NCI-H2227 (cell line): ENCODE data around the gene PAQR7.

ENCODE experiments used
- DNase-seq: peaks from one replicate; lab custom pipeline; 2025; ENCODE audit not compliant: unreplicated experiment; lab: John Stamatoyannopoulos, UW

The PAQR7 gene, protein sequence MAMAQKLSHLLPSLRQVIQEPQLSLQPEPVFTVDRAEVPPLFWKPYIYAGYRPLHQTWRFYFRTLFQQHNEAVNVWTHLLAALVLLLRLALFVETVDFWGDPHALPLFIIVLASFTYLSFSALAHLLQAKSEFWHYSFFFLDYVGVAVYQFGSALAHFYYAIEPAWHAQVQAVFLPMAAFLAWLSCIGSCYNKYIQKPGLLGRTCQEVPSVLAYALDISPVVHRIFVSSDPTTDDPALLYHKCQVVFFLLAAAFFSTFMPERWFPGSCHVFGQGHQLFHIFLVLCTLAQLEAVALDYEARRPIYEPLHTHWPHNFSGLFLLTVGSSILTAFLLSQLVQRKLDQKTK

GRCh38 chr1:25875154-25875855, at the start of gene PAQR7:
Gene PAQR7 (minus strand): TSS chr1:25875708. CDS start chr1:25863839, 11,869 bp downstream.
- DNase-seq = peak; percentile 88

DNA sequence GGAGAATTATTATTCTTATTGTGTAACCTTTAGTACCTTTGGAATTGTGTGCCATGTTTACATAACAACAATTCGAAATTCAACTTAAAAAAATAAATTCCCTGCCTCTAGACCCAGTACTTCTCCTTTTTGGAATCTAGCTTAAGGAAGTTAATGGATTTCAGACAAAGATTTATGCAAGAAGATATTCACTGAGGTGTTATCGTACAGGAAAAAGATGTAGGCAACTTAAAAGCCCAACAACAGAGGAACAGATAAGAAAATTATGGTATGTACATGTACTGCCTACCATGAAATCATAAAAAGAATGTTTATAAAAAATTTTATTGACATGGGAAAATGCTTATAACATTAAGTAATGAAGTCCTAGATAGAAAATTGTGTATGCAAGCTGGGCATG, 48.9 kb upstream of the PAQR7 start:
- no peak for DNase-seq

- DNase-seq = peak; percentile 84
Observed at GRCh38 chr1:25922971-25923552, 47.6 kb upstream of the PAQR7 start.

DNA sequence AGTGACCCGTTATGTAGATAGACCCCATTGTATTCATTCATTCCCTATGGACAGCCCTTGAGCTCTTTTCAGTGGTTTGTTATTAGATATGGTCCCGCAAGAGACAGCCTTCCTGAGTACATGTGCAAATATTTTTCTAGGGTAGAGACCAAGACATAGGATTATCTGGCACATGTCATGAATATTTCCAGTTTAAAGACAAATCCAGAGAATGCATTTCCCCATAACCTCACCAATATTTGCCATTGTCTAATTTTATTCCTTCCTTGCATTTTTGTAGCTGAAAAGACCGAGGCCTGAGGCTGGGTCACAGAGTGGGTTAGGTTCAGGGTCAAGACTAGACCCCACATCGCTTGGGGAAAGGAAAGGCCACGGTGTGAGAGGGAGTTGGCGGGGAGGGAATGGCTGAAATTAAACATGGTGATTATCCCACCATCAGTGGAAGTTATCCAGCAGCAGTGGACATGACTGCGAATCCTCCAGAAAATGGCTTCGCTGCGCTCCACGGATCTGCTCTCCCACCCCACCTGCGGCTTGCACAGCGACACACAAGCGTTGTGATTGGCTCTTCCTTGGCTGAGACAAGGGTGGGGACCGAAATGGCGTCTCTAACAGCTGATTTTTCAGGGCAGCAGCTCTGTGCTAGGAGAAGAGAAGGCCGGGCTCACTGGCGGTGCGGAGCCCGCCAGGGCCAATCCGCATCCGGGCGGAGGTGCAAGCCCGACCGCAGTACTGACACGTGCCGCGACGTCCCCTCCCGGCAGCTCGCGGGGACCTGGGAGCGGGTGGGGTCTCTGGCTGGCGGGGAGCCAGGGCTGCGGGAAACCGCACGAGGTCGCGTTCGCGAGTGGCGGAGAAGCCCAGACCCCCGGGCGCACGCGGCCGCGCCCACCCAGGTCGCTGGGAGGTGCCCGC, 46.8 kb upstream of the PAQR7 start:
- DNase-seq = peak; percentile 88

DNA sequence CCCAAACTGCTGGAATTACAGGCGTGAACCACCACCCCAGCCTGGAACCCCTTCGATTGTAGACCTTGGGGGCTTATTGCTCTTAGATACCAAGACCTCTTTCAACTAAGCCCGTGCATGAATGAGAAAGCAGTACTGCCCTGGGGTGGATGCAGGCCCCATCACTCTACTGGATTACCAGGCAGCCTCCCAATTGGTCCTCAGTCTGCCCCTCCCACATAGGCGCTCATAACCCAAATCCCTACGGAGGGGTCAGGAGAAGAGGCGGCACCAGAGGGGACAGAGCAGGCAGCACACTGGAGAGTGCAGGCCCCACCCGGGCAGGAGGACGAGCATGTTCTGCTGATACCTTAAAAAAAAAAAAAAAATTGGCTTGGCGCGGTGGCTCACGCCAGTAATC, 43.1 kb upstream of the PAQR7 start:
- no peak for DNase-seq

GRCh38 chr1:25917996-25918395, 42.5 kb upstream of the PAQR7 start:
- DNase-seq = no peak

DNA sequence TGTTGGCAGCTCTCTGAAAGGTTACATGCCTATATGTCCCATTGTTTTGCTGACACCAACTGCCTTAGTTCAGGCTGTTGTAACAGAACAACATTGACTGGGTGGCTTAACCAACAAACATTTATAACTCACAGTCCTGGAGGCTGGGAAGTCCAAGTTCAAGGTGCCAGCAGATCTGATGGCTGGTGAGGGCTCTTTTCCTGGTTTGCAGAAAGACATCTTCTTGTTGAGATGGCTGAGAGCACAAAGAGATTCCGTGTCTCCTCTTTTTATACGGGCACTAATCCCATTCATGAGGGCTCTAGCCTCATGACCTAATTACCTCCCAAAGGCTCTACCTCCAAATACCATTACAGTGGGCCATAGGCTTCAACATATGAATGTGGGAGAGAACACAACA, 41.0 kb upstream of the PAQR7 start:
- DNase-seq = no peak

DNA sequence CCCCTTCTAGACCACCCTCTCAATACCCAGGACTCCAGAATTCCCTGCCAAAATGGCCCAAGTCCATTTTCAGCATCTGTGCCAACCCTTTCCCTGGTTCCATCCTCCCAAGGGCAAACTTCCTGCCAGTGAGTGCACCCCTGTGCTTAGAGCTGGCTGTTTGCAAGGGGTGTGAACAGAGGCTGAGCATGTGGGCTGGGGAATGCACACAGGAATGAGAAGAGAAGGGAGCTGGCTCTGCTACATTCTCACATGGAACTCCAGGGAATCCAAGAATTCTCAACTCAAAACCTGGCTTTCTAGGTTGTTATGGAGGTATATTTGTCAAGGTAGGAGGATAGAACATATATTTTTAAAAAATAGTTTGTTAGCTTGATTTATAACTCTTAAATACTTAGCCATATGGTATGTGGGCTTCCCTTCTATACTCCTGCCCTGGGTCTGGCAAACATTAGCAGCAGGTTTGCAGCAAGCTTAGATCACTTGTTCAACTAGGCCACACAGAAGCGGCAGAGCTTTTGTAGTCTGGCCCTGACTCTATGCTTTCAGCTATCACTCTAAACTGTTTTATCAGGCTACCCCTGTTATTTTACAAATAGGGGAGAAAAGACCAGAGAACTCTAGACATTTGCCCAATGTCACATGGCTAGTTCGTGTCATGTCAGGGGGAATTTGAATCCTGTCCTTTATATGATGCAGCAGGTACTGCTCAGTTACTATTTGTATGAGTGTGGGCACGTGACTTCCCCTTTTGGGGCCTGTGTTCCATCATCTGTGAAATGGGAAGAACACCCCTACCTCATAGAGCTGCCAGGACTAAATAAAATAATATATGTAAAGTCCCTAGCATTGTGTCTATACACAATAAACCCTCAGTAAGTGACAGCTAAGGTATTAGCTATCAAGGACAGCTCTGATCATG, 38.8 kb upstream of the PAQR7 start:
- DNase-seq = no peak

DNA sequence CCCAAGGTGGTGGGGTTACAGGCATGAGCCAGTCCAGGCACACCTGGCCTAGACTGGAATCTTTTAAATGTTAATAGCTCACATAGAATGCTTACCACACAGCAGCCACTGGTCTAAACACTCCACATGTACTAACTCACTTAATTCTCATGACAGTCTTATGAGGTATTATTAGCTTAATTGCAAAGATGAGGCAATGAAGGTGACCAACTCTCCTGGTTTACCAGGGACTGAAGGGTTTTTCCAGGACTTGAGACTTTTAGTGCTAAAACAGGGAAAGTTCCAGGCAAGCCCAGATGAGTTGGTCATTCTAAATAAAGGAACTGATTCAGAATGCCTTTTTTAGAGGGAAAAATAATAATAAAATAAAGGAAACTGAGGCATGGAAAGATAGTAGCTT, 37.7 kb upstream of the PAQR7 start:
- no peak for DNase-seq

DNA sequence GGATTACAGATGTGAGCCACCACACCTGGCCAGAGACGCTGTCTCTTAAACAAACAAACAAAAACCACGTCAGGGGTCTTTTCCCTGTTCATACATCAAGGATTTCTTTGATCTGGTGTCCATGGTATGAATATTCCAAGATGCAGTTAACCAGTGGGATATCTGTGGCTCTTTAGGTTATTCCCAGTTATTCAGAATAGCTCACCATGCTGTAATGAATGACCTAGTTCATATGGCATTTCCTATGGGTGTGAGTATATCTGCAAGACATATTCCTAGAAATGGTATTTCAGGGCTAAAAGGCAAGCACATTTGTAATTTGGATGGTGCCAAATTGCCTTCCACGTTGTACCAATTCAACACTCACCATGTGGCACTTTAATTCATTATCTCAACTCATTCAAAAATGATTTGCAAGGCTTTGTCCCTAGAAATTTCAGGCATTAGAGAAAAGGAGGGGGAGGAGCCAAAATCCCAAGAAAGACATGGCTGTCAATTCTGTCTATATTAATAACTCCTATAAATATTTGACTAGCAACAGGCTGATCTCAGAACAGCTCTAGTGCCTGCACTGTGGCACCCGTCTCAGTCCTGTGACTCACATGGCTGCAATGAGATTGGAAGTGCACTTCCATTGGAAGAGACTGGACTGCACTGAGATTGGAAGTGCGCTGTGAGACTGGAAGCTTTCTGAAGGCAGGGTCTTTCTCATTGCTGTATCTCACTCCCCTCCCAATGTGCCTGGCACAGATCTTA, 36.7 kb upstream of the PAQR7 start:
- DNase-seq = no peak

DNA sequence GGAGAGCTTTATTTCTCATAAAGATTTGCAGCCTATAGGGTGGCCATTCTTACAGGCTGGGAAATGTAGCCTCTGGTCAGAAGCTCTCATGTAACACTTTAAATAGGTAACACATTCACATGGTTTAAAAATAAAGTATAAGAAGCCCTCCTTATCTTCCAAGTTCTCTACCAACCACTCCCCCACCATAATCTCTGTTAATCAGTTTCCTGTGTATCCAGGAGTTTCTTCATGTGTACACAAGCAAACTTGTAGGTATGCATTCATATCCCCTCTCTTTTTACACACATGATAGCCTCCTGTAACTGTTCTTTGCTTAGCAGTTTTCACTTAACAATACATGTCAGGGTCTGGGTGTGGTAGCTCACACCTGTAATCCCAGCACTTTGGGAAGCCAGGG, 35.7 kb upstream of the PAQR7 start:
- DNase-seq = no peak

DNA sequence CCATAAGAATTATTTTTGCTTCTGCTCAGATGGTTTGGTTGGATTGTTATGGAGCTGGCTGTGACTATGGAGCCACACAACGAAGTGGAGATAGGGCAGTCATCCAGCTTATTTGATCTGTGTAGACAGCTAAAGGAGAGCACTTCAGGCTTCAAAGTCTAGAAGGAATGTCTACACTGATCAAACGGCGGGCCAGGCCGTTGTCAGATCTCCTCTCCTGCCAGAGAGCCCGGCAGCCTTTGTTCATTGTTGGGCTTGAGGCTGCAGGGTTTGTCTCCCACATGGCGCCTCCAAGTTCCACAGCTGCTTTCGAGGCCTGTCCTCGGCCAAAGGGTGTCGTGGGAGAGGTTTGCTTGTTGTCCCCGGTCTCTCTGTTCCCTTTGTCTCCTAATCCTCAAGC, 33.5 kb upstream of the PAQR7 start:
- DNase-seq = no peak

DNA sequence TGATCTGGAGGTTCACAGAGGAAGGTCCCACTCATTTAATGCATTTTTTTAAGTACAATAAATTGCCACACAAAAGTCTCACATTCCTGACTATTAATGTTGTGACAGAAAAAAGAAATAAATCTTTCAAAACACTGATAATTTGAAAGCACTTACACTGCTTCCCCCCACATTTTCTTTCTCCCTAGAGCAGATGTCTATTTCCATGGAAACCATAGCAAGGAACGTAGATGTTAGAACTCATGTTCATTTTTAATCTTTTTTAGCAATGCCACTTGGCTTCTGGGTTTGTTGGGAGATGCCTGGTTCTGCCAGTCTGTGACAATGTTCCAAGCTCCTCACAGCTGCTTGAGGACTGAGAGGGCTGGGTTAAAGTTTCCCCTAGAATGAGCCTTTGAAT, 32.7 kb upstream of the PAQR7 start:
- peak; percentile 38 for DNase-seq

GRCh38 chr1:25907601-25908000, 32.1 kb upstream of the PAQR7 start:
- DNase-seq = peak; percentile 45

GRCh38 chr1:25906644-25907300, 31.3 kb upstream of the PAQR7 start:
- DNase-seq = peak; percentile 68

GRCh38 chr1:25905680-25906643, 30.5 kb upstream of the PAQR7 start, which contains the start of gene STMN1:
Gene STMN1 (minus strand): TSS chr1:25906419. CDS start chr1:25904676, 1,743 bp downstream.
- DNase-seq = peak; percentile 99

GRCh38 chr1:25904943-25905679, 29.6 kb upstream of the PAQR7 start:
- DNase-seq = peak; percentile 97
